Body of pancreas (tissue), 4 donors: ENCODE results near the gene FICD.

Experiments
- CTCF ChIP-seq, 7 experiments: fragments of 450-650 bp in 4 of 7; fragments of 200-600 bp in 3 of 7; sonication (generic) in 3 of 7; IDR thresholded peaks; one replicate each; pipeline ENCODE4 v1.5.1; 2016 to 2019; ENCODE audit warnings: antibody characterized with exemption in 7 of 7
- POLR2A ChIP-seq, 3 donors: fragments of 450-650 bp; IDR thresholded peaks; one replicate each; pipeline ENCODE4 v1.6.1; 2016; ENCODE audit warnings: antibody characterized with exemption in 3 of 3, mild to moderate bottlenecking in 2 of 3

GRCh38 chr12:108484431-108484830 lies 30.6 kb upstream of the FICD start:
- TF ChIP-seq CTCF (IDR thresholded peaks at IDR 0.05) = no peak
- TF ChIP-seq POLR2A (IDR thresholded peaks at IDR 0.05) = no peak
